ENCODE measurements around the gene B4GALNT1. TPM values are rescaled to one million over a fixed set of nuclear protein-coding genes. Genes with fewer than 3 reads are reported as not detected.
"Not testable (repeated sequence)": the region's sequence is repeated elsewhere in the genome, so short reads cannot be mapped to it uniquely, and the experiment has no call there.

The B4GALNT1 gene
- total RNA-seq, 1 donor from 2014 or later, result 5.6 TPM

GRCh38 chr12:57618966-57619433 lies 14.0 kb downstream of the B4GALNT1 start:
- no peak for DNase-seq (ENCODE audit: extremely low spot score, unreplicated experiment)
- TF ChIP-seq CTCF (IDR thresholded peaks at IDR 0.05), result no peak
- Mint-ChIP-seq H3K36me3 (ENCODE audit: unreplicated experiment) (peaks cover 27% of the 10 kb centered on the region), H3K27me3 (ENCODE audit: unreplicated experiment) (peaks cover 51% of the 10 kb centered on the region), H3K9me3 (ENCODE audit: unreplicated experiment) (no peaks in the 10 kb centered on the region), H3K4me3 (ENCODE audit: unreplicated experiment) (no peak overlapping the region), H3K4me1 (ENCODE audit: unreplicated experiment) (peaks cover 23% of the 10 kb centered on the region), H3K27ac (ENCODE audit: unreplicated experiment) (no peak overlapping the region)

GRCh38 chr12:57618431-57618830 lies 14.6 kb downstream of the B4GALNT1 start:
- Mint-ChIP-seq H3K4me1 (ENCODE audit: unreplicated experiment) (peaks cover 23% of the 10 kb centered on the region), H3K27me3 (ENCODE audit: unreplicated experiment) (peaks cover 45% of the 10 kb centered on the region), H3K36me3 (ENCODE audit: unreplicated experiment) (peaks cover 27% of the 10 kb centered on the region)
- H3K9me3 Mint-ChIP-seq (ENCODE audit: unreplicated experiment); H3K27ac Mint-ChIP-seq (ENCODE audit: unreplicated experiment); DNase-seq (ENCODE audit: extremely low spot score, unreplicated experiment); H3K4me3 Mint-ChIP-seq (ENCODE audit: unreplicated experiment): not testable (repeated sequence)

DNA sequence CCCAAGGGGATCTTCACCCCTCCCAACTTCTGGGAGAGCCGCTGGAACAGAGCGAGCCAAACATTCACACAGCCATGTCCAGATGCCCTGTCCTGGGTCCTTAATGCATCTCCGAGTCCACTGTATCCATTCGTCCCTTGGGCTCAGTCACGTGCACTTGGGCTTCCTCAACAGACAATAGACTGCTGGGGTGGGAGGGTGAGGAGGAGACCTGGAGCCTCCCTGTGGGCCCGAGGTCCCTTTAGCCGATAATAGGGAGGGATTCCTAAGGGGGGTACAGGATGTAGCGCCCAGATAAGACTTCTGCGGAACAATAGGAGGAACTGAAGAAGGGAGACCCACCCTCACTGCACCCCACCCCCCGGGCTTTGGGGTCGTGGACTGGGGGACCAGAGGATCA lies 15.1 kb downstream of the B4GALNT1 start:
- H3K27ac Mint-ChIP-seq (ENCODE audit: unreplicated experiment), result no peak overlapping the region
- H3K4me1 Mint-ChIP-seq (ENCODE audit: unreplicated experiment), result peaks cover 23% of the 10 kb centered on the region
- no peak overlapping the region for H3K4me3 Mint-ChIP-seq (ENCODE audit: unreplicated experiment)
- H3K36me3 Mint-ChIP-seq (ENCODE audit: unreplicated experiment), result peaks cover 29% of the 10 kb centered on the region
- no peak for DNase-seq (ENCODE audit: extremely low spot score, unreplicated experiment)
- H3K9me3 Mint-ChIP-seq (ENCODE audit: unreplicated experiment), result no peaks in the 10 kb centered on the region
- H3K27me3 Mint-ChIP-seq (ENCODE audit: unreplicated experiment), result peaks cover 41% of the 10 kb centered on the region
- no peak for TF ChIP-seq CTCF (IDR thresholded peaks at IDR 0.05)

DNA sequence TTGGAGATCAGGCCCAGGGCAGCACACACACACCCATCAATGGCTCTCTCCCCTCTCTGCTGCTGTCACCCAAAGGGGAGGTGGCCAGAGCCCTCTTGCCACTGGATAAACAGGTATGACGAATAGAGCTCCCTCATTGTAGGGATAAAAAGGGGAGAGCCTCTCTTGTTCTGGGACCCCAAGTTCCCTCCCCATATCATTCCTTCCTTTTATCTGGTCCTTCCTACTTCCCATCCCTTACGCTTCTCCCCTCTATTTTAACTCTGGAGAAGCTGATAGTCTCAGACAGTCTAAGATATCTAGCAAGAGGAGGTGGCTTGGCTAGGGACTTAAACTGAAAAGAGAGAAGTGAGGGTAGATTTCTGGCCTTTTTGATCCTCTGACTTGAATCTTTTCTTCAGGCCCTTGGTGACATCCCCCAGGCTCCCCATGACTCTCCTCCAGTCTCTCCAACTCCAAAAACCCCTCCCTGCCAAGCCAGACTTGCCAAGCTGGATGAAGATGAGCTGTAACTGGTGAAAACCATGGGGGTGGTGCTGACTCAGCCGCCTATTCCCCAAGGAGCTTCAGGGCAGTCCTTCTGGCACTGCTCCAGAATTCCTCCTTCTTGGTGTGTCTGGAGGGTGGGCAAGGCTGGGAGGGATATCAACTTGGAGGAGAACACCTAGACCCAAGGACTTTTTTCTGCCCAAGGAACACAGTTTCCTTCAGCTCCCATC lies 16.5 kb downstream of the B4GALNT1 start:
- Mint-ChIP-seq H3K4me1 (ENCODE audit: unreplicated experiment) (peaks cover 22% of the 10 kb centered on the region), H3K4me3 (ENCODE audit: unreplicated experiment) (no peak overlapping the region), H3K27ac (ENCODE audit: unreplicated experiment) (no peak overlapping the region), H3K9me3 (ENCODE audit: unreplicated experiment) (no peaks in the 10 kb centered on the region), H3K27me3 (ENCODE audit: unreplicated experiment) (peaks cover 27% of the 10 kb centered on the region), H3K36me3 (ENCODE audit: unreplicated experiment) (peaks cover 29% of the 10 kb centered on the region)
- TF ChIP-seq CTCF (IDR thresholded peaks at IDR 0.05), result no peak
- no peak for DNase-seq (ENCODE audit: extremely low spot score, unreplicated experiment)

DNA sequence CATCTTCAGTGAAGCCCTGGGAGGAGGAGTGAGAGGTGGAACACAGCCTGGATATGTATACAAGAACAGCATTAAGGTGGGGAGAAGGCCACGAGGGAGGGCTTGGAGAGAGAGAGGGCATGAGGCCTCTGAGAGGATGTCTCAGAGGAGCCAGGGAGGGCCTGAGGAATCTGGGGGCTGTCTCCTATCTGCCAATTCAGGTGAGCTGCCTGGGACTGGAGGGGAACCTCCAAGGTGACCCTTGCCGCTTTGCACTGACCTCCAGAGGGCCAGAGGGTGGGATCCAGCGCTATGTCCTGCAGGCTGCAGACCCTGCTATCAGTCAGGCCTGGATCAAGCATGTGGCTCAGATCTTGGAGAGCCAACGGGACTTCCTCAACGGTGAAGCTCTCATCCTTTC lies 17.4 kb downstream of the B4GALNT1 start:
- Mint-ChIP-seq H3K27ac (ENCODE audit: unreplicated experiment) (no peak overlapping the region), H3K4me1 (ENCODE audit: unreplicated experiment) (peaks cover 17% of the 10 kb centered on the region), H3K4me3 (ENCODE audit: unreplicated experiment) (no peak overlapping the region), H3K9me3 (ENCODE audit: unreplicated experiment) (no peaks in the 10 kb centered on the region), H3K27me3 (ENCODE audit: unreplicated experiment) (peaks cover 18% of the 10 kb centered on the region), H3K36me3 (ENCODE audit: unreplicated experiment) (peaks cover 29% of the 10 kb centered on the region)
- no peak for DNase-seq (ENCODE audit: extremely low spot score, unreplicated experiment)
- TF ChIP-seq CTCF (IDR thresholded peaks at IDR 0.05), result no peak
